Testis (tissue), 3 donors: ENCODE data around the gene GRM4. TPM values are rescaled to one million over a fixed set of nuclear protein-coding genes. Genes with fewer than 3 reads are reported as not detected.

Source experiments
- DNase-seq: peaks from one replicate; pipeline ENCODE4 v3.0.0-alpha.2; 2019
- H3K27ac ChIP-seq, 2 donors: fragments of 200-600 bp; sonication (generic); one replicate each; pipeline ENCODE4 v1.5.1; 2019
- H3K27me3 ChIP-seq: fragments of 200-600 bp; sonication (generic); one replicate; pipeline ENCODE4 v1.5.1; 2019
- H3K36me3 ChIP-seq: fragments of 200-600 bp; sonication (generic); one replicate; pipeline ENCODE4 v1.5.1; 2017; ENCODE audit warnings: low read depth; ENCODE audit errors: missing control alignments
- H3K4me1 ChIP-seq: fragments of 200-600 bp; sonication (generic); one replicate; pipeline ENCODE4 v1.5.1; 2019
- H3K4me3 ChIP-seq, 2 donors: fragments of 200-600 bp; sonication (generic); one replicate each; pipeline ENCODE4 v1.5.1; 2017 to 2019
- H3K9me3 ChIP-seq: fragments of 200-600 bp; sonication (generic); one replicate; pipeline ENCODE4 v1.5.1; 2017
- POLR2A ChIP-seq: fragments of 450-650 bp; IDR thresholded peaks from one replicate; pipeline ENCODE4 v1.6.1; 2017; ENCODE audit warnings: antibody characterized with exemption, mild to moderate bottlenecking, moderate library complexity
- WGBS, 2 donors: methylation state at CpG; one replicate each; pipeline ENCODE4 v1.1.5; 2018; 5-methylcytosine and 5-hydroxymethylcytosine counted together
- intact Hi-C: fragments of 100-400 bp; cut with DNase I; formaldehyde crosslinking; loops from one replicate; pipeline ENCODE4 v1.15.1; 2023; ENCODE audit warnings: low total_unique reads
- polyA plus RNA-seq: library from polyadenylated mRNA; stranded (reverse); fragments of 350-450 nt; fragmentation: Illumina TruSeq; extraction: RNeasy Lipid Tissue Mini Kit (QIAGEN cat#74804); gene quantifications from one replicate; pipeline ENCODE4 v1.2.3, GENCODE V29; 2014; ENCODE audit warnings: low read depth, low replicate concordance; ENCODE audit not compliant: insufficient read depth
- total RNA-seq, 2 donors: library from RNA; depleted of rRNA; stranded (reverse); fragments of >200 nt; gene quantifications; one replicate each; pipeline ENCODE4 v1.2.3, GENCODE V29; 2016
- TF ChIP-seq, protein P1 (sequence below), 3 experiments: fragments of 450-650 bp in 2 of 3; fragments of 200-600 bp in 1 of 3; sonication (generic) in 1 of 3; IDR thresholded peaks; one replicate each; pipeline ENCODE4 v1.5.1; 2016 to 2019; ENCODE audit warnings: antibody characterized with exemption in 3 of 3, mild to moderate bottlenecking in 2 of 3, moderate library complexity in 1 of 3

Gene GRM4
- total and polyA plus RNA-seq, 3 donors from 2014 or later = 1.6 to 3.5 (median 3.5) TPM

DNA sequence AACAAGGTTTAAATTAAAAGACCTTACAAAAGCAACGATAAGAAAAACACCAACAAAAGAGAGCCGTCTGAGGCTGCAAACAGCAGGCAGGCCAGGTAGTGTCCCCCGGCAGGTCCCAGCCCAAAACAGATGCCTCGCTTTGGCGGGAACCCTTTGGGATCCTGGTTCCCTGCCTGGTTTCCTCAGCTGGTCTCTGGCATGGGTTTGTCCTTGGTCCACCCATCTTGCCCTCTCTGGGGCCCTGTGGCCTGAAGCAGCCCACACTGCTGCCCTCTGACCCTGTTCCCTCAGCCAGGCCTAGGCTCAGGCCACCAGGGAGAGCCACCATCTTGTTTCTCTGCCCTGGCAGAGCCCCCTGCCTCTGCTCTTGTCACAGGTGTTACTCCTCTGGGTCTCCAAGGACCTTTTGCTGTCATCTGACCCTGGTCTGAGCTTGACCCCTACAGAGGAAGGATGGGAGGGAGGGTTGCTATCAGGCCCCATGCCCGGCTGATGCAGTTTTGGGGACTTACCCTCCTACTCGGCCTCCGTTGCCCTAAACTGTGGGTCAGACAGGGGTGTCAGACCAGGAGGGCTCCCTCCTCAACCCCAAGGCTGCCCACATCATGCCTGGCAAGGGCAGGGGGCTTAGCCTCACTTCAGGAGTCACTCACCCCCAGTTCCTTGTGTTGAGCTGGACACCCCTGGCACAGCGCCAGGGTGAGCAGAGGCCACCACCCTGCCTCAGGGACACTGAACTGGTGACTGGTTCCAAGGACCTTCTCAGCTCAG lies 30.6 kb upstream of the GRM4 start:
- H3K4me1 ChIP-seq = no peaks in the 10 kb centered on the region
- WGBS, 2 donors = 69 to 86% methylated on average over 6 to 9 of the region's 9 CpGs
- intact Hi-C loops = no loop called here
- no peak for DNase-seq
- no peak for TF ChIP-seq POLR2A
- TF ChIP-seq, protein P1, sequence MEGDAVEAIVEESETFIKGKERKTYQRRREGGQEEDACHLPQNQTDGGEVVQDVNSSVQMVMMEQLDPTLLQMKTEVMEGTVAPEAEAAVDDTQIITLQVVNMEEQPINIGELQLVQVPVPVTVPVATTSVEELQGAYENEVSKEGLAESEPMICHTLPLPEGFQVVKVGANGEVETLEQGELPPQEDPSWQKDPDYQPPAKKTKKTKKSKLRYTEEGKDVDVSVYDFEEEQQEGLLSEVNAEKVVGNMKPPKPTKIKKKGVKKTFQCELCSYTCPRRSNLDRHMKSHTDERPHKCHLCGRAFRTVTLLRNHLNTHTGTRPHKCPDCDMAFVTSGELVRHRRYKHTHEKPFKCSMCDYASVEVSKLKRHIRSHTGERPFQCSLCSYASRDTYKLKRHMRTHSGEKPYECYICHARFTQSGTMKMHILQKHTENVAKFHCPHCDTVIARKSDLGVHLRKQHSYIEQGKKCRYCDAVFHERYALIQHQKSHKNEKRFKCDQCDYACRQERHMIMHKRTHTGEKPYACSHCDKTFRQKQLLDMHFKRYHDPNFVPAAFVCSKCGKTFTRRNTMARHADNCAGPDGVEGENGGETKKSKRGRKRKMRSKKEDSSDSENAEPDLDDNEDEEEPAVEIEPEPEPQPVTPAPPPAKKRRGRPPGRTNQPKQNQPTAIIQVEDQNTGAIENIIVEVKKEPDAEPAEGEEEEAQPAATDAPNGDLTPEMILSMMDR (IDR thresholded peaks at IDR 0.05) = no peak
- H3K27me3 ChIP-seq = no peaks in the 10 kb centered on the region
- H3K27ac ChIP-seq = no peak overlapping the region
- no peaks in the 10 kb centered on the region for H3K36me3 ChIP-seq
- no peak overlapping the region for H3K4me3 ChIP-seq
- H3K9me3 ChIP-seq = no peaks in the 10 kb centered on the region

DNA sequence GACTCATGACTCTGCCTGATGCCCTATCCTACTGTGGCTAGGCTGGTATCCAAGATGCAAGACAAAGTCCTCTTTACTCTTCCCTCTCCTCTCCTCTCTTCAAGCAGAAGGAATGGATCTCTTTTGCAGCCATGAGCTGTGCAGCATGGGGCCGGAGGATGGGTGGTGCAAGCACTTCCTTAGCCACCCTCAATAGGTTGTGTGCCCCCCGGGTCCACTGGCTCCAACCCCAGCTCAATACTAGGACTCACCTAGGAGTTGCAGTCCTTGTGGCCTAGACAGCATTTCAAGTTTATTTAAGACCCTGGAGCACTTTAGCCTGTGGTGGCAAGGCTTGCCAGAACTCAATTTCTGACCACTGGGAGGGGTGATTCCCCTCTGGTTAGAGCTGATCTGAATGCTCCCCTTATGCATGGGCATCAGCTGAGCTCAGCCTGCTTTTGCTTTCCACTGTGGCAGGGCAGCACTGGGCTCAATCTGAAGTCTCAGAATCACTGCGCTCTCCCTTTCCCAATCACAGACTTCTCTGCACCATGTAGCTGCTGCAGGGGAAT lies 29.0 kb upstream of the GRM4 start:
- no peaks in the 10 kb centered on the region for H3K27me3 ChIP-seq
- H3K4me3 ChIP-seq = no peak overlapping the region
- H3K27ac ChIP-seq = no peak overlapping the region
- no peaks in the 10 kb centered on the region for H3K36me3 ChIP-seq
- no peak for DNase-seq
- intact Hi-C loops = no loop called here
- TF ChIP-seq, protein P1 (IDR thresholded peaks at IDR 0.05) = no peak
- no peak for TF ChIP-seq POLR2A
- no peaks in the 10 kb centered on the region for H3K4me1 ChIP-seq
- no peaks in the 10 kb centered on the region for H3K9me3 ChIP-seq
- 95 to 100% methylated on average over 3 of the region's 3 CpGs for WGBS, 2 donors

GRCh38 chr6:34172961-34173775 lies 27.3 kb upstream of the GRM4 start:
- WGBS, 2 donors = 80 to 85% methylated on average over 5 to 9 of the region's 9 CpGs
- intact Hi-C loops = no loop called here

GRCh38 chr6:34170346-34170745 lies 24.5 kb upstream of the GRM4 start:
- no peak for DNase-seq
- no peaks in the 10 kb centered on the region for H3K27me3 ChIP-seq
- H3K4me1 ChIP-seq = no peaks in the 10 kb centered on the region
- H3K4me3 ChIP-seq = no peak overlapping the region
- intact Hi-C loops = no loop called here
- 64 to 68% methylated on average over 4 of the region's 4 CpGs for WGBS, 2 donors
- H3K36me3 ChIP-seq = no peaks in the 10 kb centered on the region
- H3K9me3 ChIP-seq = no peaks in the 10 kb centered on the region
- no peak overlapping the region for H3K27ac ChIP-seq
- TF ChIP-seq POLR2A = no peak
- TF ChIP-seq, protein P1 (IDR thresholded peaks at IDR 0.05) = no peak

More at GRCh38 chr6:34172961-34173775, 27.3 kb upstream of the GRM4 start:
- H3K4me1 ChIP-seq = no peaks in the 10 kb centered on the region
- H3K27me3 ChIP-seq = no peaks in the 10 kb centered on the region
- H3K9me3 ChIP-seq = no peaks in the 10 kb centered on the region
- TF ChIP-seq POLR2A = no peak
- TF ChIP-seq, protein P1 (IDR thresholded peaks at IDR 0.05) = no peak
- H3K27ac ChIP-seq = no peak overlapping the region
- H3K36me3 ChIP-seq = no peaks in the 10 kb centered on the region
- DNase-seq = no peak
- H3K4me3 ChIP-seq = no peak overlapping the region
